Right lobe of liver (tissue), 6 donors: ENCODE data around the gene CALU. TPM values are rescaled to one million over a fixed set of nuclear protein-coding genes. Genes with fewer than 3 reads are reported as not detected.

Experiments used
- ATAC-seq, 4 donors: fragments of 200-7000 bp; cut with Tn5 transposase; one replicate each; pipeline ENCODE4 v1.9.1; 2020; ENCODE audit warnings: mild to moderate bottlenecking in 4 of 4, moderate library complexity in 4 of 4
- DNase-seq, 3 donors: peaks; one replicate each; pipeline ENCODE4 v3.0.0-alpha.2; 2020
- H3K27ac ChIP-seq, 3 donors: fragments of 200-600 bp; one replicate each; pipeline ENCODE4 v1.8.0; 2022
- H3K27me3 ChIP-seq, 2 donors: fragments of 200-600 bp; one replicate each; pipeline ENCODE4 v1.8.0; 2022
- H3K36me3 ChIP-seq, 4 donors: fragments of 200-600 bp; sonication (generic) in 1 of 4; one replicate each; pipeline versions ENCODE4 v1.5.1 to v1.8.0; 2017 to 2022; ENCODE audit warnings: control low read depth in 1 of 4
- H3K4me1 ChIP-seq, 4 donors: fragments of 200-600 bp; sonication (generic) in 1 of 4; one replicate each; pipeline versions ENCODE4 v1.5.1 to v1.8.0; 2017 to 2022; ENCODE audit warnings: control low read depth in 1 of 4
- H3K4me3 ChIP-seq, 3 donors: fragments of 200-600 bp; one replicate each; pipeline ENCODE4 v1.8.0; 2022
- H3K9me3 ChIP-seq, 4 donors: fragments of 200-600 bp; sonication (generic) in 1 of 4; one replicate each; pipeline versions ENCODE4 v1.5.1 to v1.8.0; 2017 to 2022; ENCODE audit warnings: control low read depth in 1 of 4
- POLR2A ChIP-seq: fragments of 450-650 bp; IDR thresholded peaks from one replicate; pipeline ENCODE4 v1.6.1; 2017; ENCODE audit warnings: antibody characterized with exemption, mild to moderate bottlenecking
- WGBS: methylation state at CpG from one replicate; pipeline ENCODE4 v1.1.6; 2018; ENCODE audit warnings: low coverage, low lambda C conversion rate; ENCODE audit not compliant: insufficient coverage; ENCODE audit errors: missing lambda C conversion rate; 5-methylcytosine and 5-hydroxymethylcytosine counted together
- intact Hi-C, 2 donors: fragments of 100-400 bp; cut with DNase I; formaldehyde crosslinking; loops; one replicate each; pipeline versions ENCODE4 v1.11.2 to v1.14.1; 2022
- total RNA-seq, 6 experiments: library from RNA; depleted of rRNA in 2 of 6; stranded (reverse); fragments of >200 nt in 2 of 6; fragmentation: NEBNext Ultra II Directional in 3 of 6; extraction: Animal tissue kit (Norgen Biotek cat#: 25700) in 3 of 6; gene quantifications; one replicate each; pipeline versions ENCODE4 v1.1.0 to v1.2.4, GENCODE V29; 2016 to 2023
- TF ChIP-seq, protein P1 (sequence below), 4 donors: fragments of 200-600 bp in 3 of 4; fragments of 450-650 bp in 1 of 4; IDR thresholded peaks; one replicate each; pipeline versions ENCODE4 v1.5.1 to v1.8.0; 2016 to 2022; ENCODE audit warnings: antibody characterized with exemption in 4 of 4, mild to moderate bottlenecking in 2 of 4
- donor health status: DM: no; HTN: yes; CAD: no.
- donor health status: DM: no; HTN: no; CAD: no.
- donor health status: DM: no; HTN: no; CAD: no.
- donor health status: DM: no; HTN: yes; CAD: no.
- donor health status: DM: no; HTN: yes; CAD: no.

CALU gene
- total RNA-seq, 6 experiments from 2014 or later = 25.4 to 48.3 (median 42.1) TPM

DNA sequence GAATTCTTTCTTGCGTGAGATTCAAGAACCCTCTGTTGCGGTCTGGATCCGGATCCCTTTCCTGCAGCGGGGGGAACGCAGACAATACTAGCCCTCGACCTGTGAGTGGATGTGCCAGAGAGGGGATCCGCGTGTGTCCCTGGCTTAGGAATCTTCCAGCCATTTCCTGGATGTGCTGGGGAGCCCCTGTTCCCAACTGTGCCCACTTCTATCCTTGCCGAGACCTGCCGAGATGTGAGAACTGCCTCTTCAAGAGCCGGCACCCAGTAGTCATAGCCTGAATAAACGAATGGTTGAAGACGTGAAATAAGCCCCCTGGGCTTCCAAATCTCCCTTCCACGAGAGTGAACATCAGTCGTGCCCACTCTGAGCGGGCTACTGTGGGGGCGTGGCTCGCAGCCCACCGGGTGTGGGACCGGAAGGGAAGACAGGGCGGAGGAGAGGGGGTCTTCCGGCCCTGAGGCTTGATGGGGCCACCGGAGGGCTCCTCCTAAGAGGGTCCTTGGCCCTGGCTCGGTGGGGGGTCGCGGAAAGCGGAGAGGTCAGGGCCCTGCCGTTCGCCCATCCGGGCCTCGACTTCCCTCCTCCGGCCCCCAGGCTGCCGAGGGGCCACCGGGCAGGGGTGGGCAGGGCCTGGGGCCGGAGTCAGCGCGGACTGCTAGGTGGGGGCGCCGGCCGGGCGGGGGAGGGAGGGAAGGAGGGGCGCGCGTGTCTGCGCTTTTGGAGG is 51.3 kb downstream of the CALU start:
- no peaks in the 10 kb centered on the region for H3K36me3 ChIP-seq
- no peak for DNase-seq

DNA sequence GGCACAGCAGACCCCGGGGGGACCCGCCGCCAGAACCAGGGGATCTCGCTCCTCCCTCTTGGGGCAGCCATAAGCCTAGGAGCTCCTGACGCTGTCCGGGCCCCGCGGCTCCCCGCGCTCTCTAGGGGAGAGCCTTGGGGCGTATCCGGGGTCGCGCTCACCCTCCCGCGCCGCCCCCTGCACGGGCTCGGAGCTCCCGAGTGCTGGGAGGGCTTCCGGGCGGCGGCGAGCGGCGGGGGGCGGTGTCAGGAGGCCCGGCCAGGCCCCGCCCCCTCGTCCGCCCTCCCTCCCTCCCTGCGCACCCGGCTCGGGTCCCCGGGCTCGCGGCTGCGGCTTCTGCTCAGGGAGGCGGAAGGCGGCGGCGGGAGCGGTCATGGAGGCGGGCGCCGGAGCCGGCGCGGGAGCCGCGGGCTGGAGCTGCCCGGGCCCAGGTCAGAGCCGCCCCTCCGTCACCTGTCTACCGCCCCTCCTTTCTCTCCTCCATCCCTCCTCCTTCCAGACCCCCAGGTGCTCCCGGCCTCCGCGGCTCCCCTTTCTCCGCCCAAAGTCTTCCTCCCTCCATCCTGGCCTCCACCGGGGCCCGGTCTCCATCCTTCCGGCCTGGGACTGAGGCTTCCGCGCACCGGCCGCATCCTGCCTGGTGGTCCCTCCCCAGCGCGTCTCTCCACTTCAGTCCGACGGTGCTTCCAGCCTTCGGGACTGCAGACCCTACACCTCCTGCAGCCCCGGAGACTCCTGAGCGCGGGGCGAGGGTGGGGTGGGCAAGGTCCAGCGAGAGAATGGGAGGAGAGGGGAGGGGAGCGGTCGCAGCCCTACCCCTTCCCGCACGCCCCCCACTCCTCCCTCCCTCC is 52.2 kb downstream of the CALU start, which contains the start of gene CCDC136:
Gene CCDC136, plus strand, starts transcription at position 848 of the 851 bp plus-strand sequence. CDS start 444 bp downstream, outside the sequence.
- Histone ChIP-seq H3K36me3 (no peaks in the 10 kb centered on the region), H3K4me3 (peak within 1 kb of the TSS; percentile 71 to 81 (median 78)), H3K9me3 (no peaks in the 10 kb centered on the region), H3K27ac (no peak within 1 kb of the TSS), H3K27me3 (no peaks in the 10 kb centered on the region), H3K4me1 (peaks cover 0 to 4% (median 0%) of the 10 kb centered on the region in 4 donors)
- ATAC-seq (peak; percentile 89 to 91 (median 90)), DNase-seq (peak; percentile 69 to 79 (median 70))
- TF ChIP-seq, protein P1, sequence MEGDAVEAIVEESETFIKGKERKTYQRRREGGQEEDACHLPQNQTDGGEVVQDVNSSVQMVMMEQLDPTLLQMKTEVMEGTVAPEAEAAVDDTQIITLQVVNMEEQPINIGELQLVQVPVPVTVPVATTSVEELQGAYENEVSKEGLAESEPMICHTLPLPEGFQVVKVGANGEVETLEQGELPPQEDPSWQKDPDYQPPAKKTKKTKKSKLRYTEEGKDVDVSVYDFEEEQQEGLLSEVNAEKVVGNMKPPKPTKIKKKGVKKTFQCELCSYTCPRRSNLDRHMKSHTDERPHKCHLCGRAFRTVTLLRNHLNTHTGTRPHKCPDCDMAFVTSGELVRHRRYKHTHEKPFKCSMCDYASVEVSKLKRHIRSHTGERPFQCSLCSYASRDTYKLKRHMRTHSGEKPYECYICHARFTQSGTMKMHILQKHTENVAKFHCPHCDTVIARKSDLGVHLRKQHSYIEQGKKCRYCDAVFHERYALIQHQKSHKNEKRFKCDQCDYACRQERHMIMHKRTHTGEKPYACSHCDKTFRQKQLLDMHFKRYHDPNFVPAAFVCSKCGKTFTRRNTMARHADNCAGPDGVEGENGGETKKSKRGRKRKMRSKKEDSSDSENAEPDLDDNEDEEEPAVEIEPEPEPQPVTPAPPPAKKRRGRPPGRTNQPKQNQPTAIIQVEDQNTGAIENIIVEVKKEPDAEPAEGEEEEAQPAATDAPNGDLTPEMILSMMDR (IDR thresholded peaks at IDR 0.05) = no peak
- TF ChIP-seq POLR2A = no peak
- intact Hi-C loops = no loop called here
- 2% methylated on average over 32 of the region's 80 CpGs for WGBS

More for the DNA sequence above, 51.3 kb downstream of the CALU start:
- no peaks in the 10 kb centered on the region for H3K27me3 ChIP-seq
- ATAC-seq = peak in 2 of 4 donors; percentile 4 to 22
- peaks cover 0 to 4% (median 0%) of the 10 kb centered on the region in 4 donors for H3K4me1 ChIP-seq
- peak overlapping the region; percentile 71 to 81 (median 78) for H3K4me3 ChIP-seq
- H3K27ac ChIP-seq = no peak overlapping the region
- TF ChIP-seq, protein P1 (IDR thresholded peaks at IDR 0.05) = no peak
- TF ChIP-seq POLR2A = no peak
- H3K9me3 ChIP-seq = no peaks in the 10 kb centered on the region
- intact Hi-C loops = no loop called here
- 22% methylated on average over 18 of the region's 45 CpGs for WGBS

DNA sequence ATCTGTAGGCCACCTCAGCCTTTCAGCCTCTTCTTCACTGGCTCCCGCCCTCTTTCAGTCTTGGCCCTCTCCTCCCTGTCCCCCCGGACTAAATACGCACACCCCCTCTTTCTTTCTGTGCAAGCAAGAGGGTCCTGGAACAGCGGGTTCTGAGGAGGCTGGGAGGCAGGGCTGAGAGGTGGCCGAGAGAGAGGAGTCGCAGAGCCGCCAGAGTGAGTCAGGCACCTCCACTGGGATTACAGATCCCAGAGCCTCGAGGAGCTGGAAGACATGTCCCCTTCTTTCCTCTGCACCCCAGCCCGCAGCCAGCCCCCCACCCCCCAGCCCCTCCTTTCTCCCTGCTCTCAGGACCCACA is 52.8 kb downstream of the CALU start:
- H3K27me3 ChIP-seq = no peaks in the 10 kb centered on the region
- intact Hi-C loops = no loop called here
- no peak for ATAC-seq

DNA sequence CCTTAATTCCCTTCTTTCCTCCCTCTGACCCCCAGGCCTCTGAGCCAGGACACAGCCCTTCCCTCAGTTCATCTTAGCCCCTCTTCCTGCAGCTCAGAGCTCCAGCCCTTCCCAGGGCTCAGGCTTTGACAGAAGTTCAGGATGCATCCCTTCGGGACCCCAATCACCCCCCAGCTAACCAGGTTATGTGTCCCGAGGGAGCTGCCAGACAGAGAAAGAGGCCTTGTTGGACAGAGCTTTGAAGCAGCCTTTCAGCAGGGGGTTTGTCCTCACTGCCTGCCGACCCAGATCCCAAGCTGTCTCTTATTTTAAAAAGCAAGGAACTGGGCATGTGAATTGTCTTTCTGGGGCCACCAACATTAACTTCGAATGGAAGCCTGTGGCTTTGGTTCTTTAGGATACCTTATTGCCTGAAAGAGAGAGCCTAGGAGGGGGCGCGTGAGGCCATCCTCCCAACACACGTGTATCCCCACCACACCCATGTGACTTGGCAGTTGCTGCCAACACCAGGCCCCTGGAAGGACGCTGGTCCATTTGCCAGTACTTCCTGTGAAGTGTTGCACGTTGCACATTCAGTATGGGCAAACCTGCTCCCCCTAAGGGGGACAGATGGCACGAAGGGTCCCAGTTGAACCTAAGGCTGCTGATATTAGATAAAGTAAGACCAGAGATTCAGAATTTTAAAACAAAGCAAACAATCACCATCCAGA is 53.5 kb downstream of the CALU start:
- Histone ChIP-seq H3K4me1 (peaks cover 0 to 4% (median 0%) of the 10 kb centered on the region in 4 donors), H3K4me3 (no peak overlapping the region), H3K27me3 (no peaks in the 10 kb centered on the region), H3K9me3 (no peaks in the 10 kb centered on the region), H3K36me3 (no peaks in the 10 kb centered on the region), H3K27ac (no peak overlapping the region)
- 76% methylated on average over 5 of the region's 10 CpGs for WGBS
- ATAC-seq = no peak
- intact Hi-C loops = no loop called here
- no peak for TF ChIP-seq POLR2A
- TF ChIP-seq, protein P1 (IDR thresholded peaks at IDR 0.05) = no peak
- DNase-seq = no peak

More for the DNA sequence above, 52.8 kb downstream of the CALU start:
- TF ChIP-seq, protein P1 (IDR thresholded peaks at IDR 0.05) = no peak
- TF ChIP-seq POLR2A = no peak
- WGBS = 33% methylated on average over 8 of the region's 9 CpGs
- no peak overlapping the region for H3K27ac ChIP-seq
- no peaks in the 10 kb centered on the region for H3K9me3 ChIP-seq
- DNase-seq = no peak
- peak overlapping the region; percentile 71 to 81 (median 78) for H3K4me3 ChIP-seq
- H3K36me3 ChIP-seq = no peaks in the 10 kb centered on the region
- H3K4me1 ChIP-seq = peaks cover 0 to 4% (median 0%) of the 10 kb centered on the region in 4 donors
